Measurements from ENCODE around the gene SLC38A11. TPM values are rescaled to one million over a fixed set of nuclear protein-coding genes. Genes with fewer than 3 reads are reported as not detected.

Gene SLC38A11
- total and polyA plus RNA-seq, 2 of the 8 experiments (the other 6 are each of a cell fraction or from before 2014, with no cell fraction given): not detected

- CTCF ChIA-PET (ENCODE audit: partially characterized antibody): interaction anchor here (1.3 to 2.6 kb wide), 2 partner anchors 17 to 63 kb away, joined by 3 to 11 read pairs; partner anchors contain the start of gene COBLL1
- Histone ChIP-seq H2BK12ac (ENCODE audit: low read depth, low read length) (no peak overlapping the region), H2BK20ac (ENCODE audit: low read length) (no peak overlapping the region), H3K23me2 (ENCODE audit: low read depth, low read length) (no peaks in the 10 kb centered on the region), H3K14ac (ENCODE audit: insufficient read length) (no peak overlapping the region), H2BK120ac (replicated peaks; ENCODE audit: low read depth, low read length) (no peak overlapping the region), H2BK15ac (ENCODE audit: low read length) (no peak overlapping the region), H4K8ac (ENCODE audit: extremely low read depth, insufficient read depth, low read length) (no peak overlapping the region), H3K9me3 (ENCODE audit: insufficient read depth in 2 of 2, low read depth in 1 of 2, low read length in 1 of 2) (no peaks in the 10 kb centered on the region), H4K20me1 (replicated peaks in 1 of 2; ENCODE audit: control insufficient read depth in 1 of 2, insufficient read depth in 2 of 2, low read length in 2 of 2) (no peaks in the 10 kb centered on the region), H3K79me1 (ENCODE audit: low read depth, low read length) (no peaks in the 10 kb centered on the region), H4K5ac (ENCODE audit: insufficient read length, low read depth, low read length) (no peak overlapping the region), H2AK5ac (ENCODE audit: low read depth, low read length) (no peak overlapping the region), H3K36me3 (ENCODE audit: control insufficient read depth in 2 of 4, insufficient read depth in 4 of 4, low read length in 3 of 4) (no peaks in the 10 kb centered on the region), H4K91ac (replicated peaks; ENCODE audit: insufficient read length, low read length) (no peak overlapping the region), H3K27ac (ENCODE audit: low read depth, low read length) (no peak overlapping the region), H3K4ac (replicated peaks; ENCODE audit: insufficient read length, low read depth, low read length) (no peak overlapping the region), H2BK5ac (ENCODE audit: low read depth, low read length) (no peak overlapping the region), H3K56ac (replicated peaks; ENCODE audit: insufficient read length, low read depth, low read length) (no peak overlapping the region), H3K27me3 (replicated peaks in 1 of 4; ENCODE audit: control insufficient read depth in 3 of 4, extremely low read depth in 1 of 4, insufficient read depth in 3 of 4, low read length in 3 of 4) (no peaks in the 10 kb centered on the region), H3K4me3 (ENCODE audit: extremely low read depth in 1 of 4, insufficient read depth in 2 of 4, low read depth in 3 of 4, low read length in 4 of 4) (no peak overlapping the region), H2AFZ (ENCODE audit: low read length) (no peak overlapping the region), H3K9ac (replicated peaks in 1 of 4; ENCODE audit: extremely low read depth in 1 of 4, low read depth in 3 of 4, low read length in 3 of 4) (no peak overlapping the region), H3K23ac (ENCODE audit: insufficient read length) (no peak overlapping the region), H3K79me2 (ENCODE audit: control insufficient read depth in 1 of 2, insufficient read depth in 2 of 2, low read length in 2 of 2) (no peaks in the 10 kb centered on the region), H3K18ac (ENCODE audit: extremely low read depth, low read length) (no peak overlapping the region), H3K4me1 (replicated peaks in 1 of 4; ENCODE audit: control insufficient read depth in 3 of 4, insufficient read depth in 4 of 4, low read length in 3 of 4) (peaks cover 0 to 3% (median under 1%) of the 10 kb centered on the region in 4 experiments; a peak in 2 of 7 replicates), H3K4me2 (ENCODE audit: insufficient read depth in 1 of 2, low read depth in 2 of 2, low read length in 2 of 2) (no peak overlapping the region)
- POLR2A ChIA-PET (ENCODE audit: partially characterized antibody): no interaction called here
- WGBS, 2 experiments (ENCODE audit: extremely low coverage in 1 of 2, insufficient coverage in 1 of 2, insufficient read length in 1 of 2, insufficient replicate concordance in 2 of 2, low coverage in 1 of 2, low lambda C conversion rate in 2 of 2, missing lambda C conversion rate in 1 of 2): 93% methylated on average over 6 of the region's 6 CpGs; no CpG with 5 or more reads in 1 of the 2 experiments
- DNase-seq (ENCODE audit: low read depth in 1 of 2, low spot score in 2 of 2) (no peak), FAIRE-seq (no peak)
- TF ChIP-seq EP300 (IDR thresholded peaks at IDR 0.05; ENCODE audit: borderline replicate concordance in 1 of 2, low read depth in 2 of 2, low read length in 2 of 2): no peak
- TF ChIP-seq JUN (IDR thresholded peaks at IDR 0.05; ENCODE audit: low read depth, low read length): no peak
- TF ChIP-seq CEBPB (IDR thresholded peaks at IDR 0.05; ENCODE audit: low read depth, low read length): no peak
- TF ChIP-seq CHD1 (IDR thresholded peaks at IDR 0.05; ENCODE audit: low read depth, low read length): no peak
- TF ChIP-seq SIX5 (IDR thresholded peaks at IDR 0.05; ENCODE audit: low read depth, low read length): no peak
- TF ChIP-seq CHD2 (IDR thresholded peaks at IDR 0.05; ENCODE audit: low read length): no peak
- TF ChIP-seq KDM4A (IDR thresholded peaks at IDR 0.05; ENCODE audit: low read depth, low read length, severe bottlenecking): no peak
- TF ChIP-seq CBX8 (IDR thresholded peaks at IDR 0.05; ENCODE audit: borderline replicate concordance, low read depth, low read length): no peak
Observed at GRCh38 chr2:164905307-164905706, 50.0 kb downstream of the SLC38A11 start.

Data from H1 (cell line).